HEK293 (cell line): Measurements from ENCODE around the gene ABAT.

Experiments
- CTCF ChIA-PET: fragments of 350-600 bp; formaldehyde crosslinking; extraction: SDS; loops from one replicate; lab custom pipeline; 2021; ENCODE audit warnings: antibody characterized with exemption; lab: Yijun Ruan, JAX
- POLR2A ChIA-PET: fragments of 300-600 bp; formaldehyde crosslinking; extraction: SDS; loops from one replicate; lab custom pipeline; 2020; ENCODE audit warnings: antibody characterized with exemption, inconsistent platforms; lab: Yijun Ruan, JAX
- H3K27ac ChIP-seq: fragments of 200-500 bp; sonication (Bioruptor generic); 2 replicates; pipeline ENCODE4 v1.5.1; 2014; ENCODE audit warnings: low read depth, low read length, control low read depth, inconsistent platforms; ENCODE audit errors: extremely low read depth
- H3K36me3 ChIP-seq, 2 experiments: fragments of 200-500 bp in 1 of 2; sonication (Bioruptor generic) in 1 of 2; 1 replicate in 1 of 2; 2 replicates in 1 of 2; pipeline ENCODE4 v1.5.1; 2014 to 2017; ENCODE audit warnings: inconsistent platforms in 2 of 2, low read length in 2 of 2; ENCODE audit not compliant: control insufficient read depth in 2 of 2, insufficient read depth in 1 of 2
- H3K4me1 ChIP-seq: fragments of 200-500 bp; sonication (Bioruptor generic); 2 replicates; pipeline ENCODE4 v1.5.1; 2014; ENCODE audit warnings: mild to moderate bottlenecking, low read length, inconsistent platforms; ENCODE audit not compliant: control insufficient read depth, insufficient read depth
- H3K4me3 ChIP-seq: 2 replicates; pipeline ENCODE4 v1.5.1; 2011; ENCODE audit warnings: low read depth, mild to moderate bottlenecking, control low read depth, low read length, moderate library complexity
- H3K9me3 ChIP-seq: fragments of 200-500 bp; sonication (Bioruptor generic); 2 replicates; pipeline ENCODE4 v1.5.1; 2014; ENCODE audit warnings: low read depth, low read length, inconsistent platforms; ENCODE audit not compliant: control insufficient read depth, insufficient read depth
- EGR2 ChIP-seq: fragments of 450-650 bp; formaldehyde crosslinking; IDR thresholded peaks from 2 replicates; pipeline ENCODE4 v1.5.1; 2016; ENCODE audit warnings: low read depth, missing biosample characterization, missing genetic modification characterization
- GFI1B ChIP-seq: fragments of 450-650 bp; formaldehyde crosslinking; IDR thresholded peaks from 2 replicates; pipeline ENCODE4 v1.5.1; 2016; ENCODE audit warnings: missing biosample characterization, missing genetic modification characterization
- GLI4 ChIP-seq: fragments of 450-650 bp; formaldehyde crosslinking; IDR thresholded peaks from 2 replicates; pipeline ENCODE4 v1.5.1; 2016; ENCODE audit warnings: missing biosample characterization, missing genetic modification characterization
- KLF9 ChIP-seq: fragments of 450-650 bp; formaldehyde crosslinking; IDR thresholded peaks from 2 replicates; pipeline ENCODE4 v1.5.1; 2016; ENCODE audit warnings: missing biosample characterization, missing genetic modification characterization, low read depth
- MYNN ChIP-seq: fragments of 450-650 bp; formaldehyde crosslinking; IDR thresholded peaks from 2 replicates; pipeline ENCODE4 v1.5.1; 2016; ENCODE audit warnings: missing biosample characterization, missing genetic modification characterization, borderline replicate concordance
- OSR2 ChIP-seq: fragments of 450-650 bp; formaldehyde crosslinking; IDR thresholded peaks from 2 replicates; pipeline ENCODE4 v1.5.1; 2016; ENCODE audit warnings: missing biosample characterization, missing genetic modification characterization
- OVOL3 ChIP-seq: fragments of 450-650 bp; formaldehyde crosslinking; IDR thresholded peaks from 2 replicates; pipeline ENCODE4 v1.5.1; 2016; ENCODE audit warnings: missing biosample characterization, missing genetic modification characterization
- ZBTB8A ChIP-seq: fragments of 450-650 bp; formaldehyde crosslinking; IDR thresholded peaks from 2 replicates; pipeline ENCODE4 v1.5.1; 2016; ENCODE audit warnings: missing biosample characterization, missing genetic modification characterization
- ZNF10 ChIP-seq: fragments of 450-650 bp; formaldehyde crosslinking; IDR thresholded peaks from 2 replicates; pipeline ENCODE4 v1.5.1; 2017; ENCODE audit warnings: missing biosample characterization, missing genetic modification characterization
- ZNF140 ChIP-seq: fragments of 450-650 bp; formaldehyde crosslinking; IDR thresholded peaks from 2 replicates; pipeline ENCODE4 v1.5.1; 2016; ENCODE audit warnings: missing biosample characterization, missing genetic modification characterization
- ZNF184 ChIP-seq: fragments of 450-650 bp; IDR thresholded peaks from 2 replicates; pipeline ENCODE4 v1.5.1; 2018; ENCODE audit warnings: missing biosample characterization, mild to moderate bottlenecking, missing genetic modification characterization
- ZNF311 ChIP-seq: fragments of 450-650 bp; formaldehyde crosslinking; IDR thresholded peaks from 2 replicates; pipeline ENCODE4 v1.5.1; 2017; ENCODE audit warnings: missing biosample characterization, missing genetic modification characterization, borderline replicate concordance
- ZNF350 ChIP-seq: fragments of 450-650 bp; formaldehyde crosslinking; IDR thresholded peaks from 2 replicates; pipeline ENCODE4 v1.5.0; 2017; ENCODE audit warnings: missing biosample characterization, mild to moderate bottlenecking, missing genetic modification characterization
- ZNF354C ChIP-seq: fragments of 450-650 bp; formaldehyde crosslinking; IDR thresholded peaks from 2 replicates; pipeline ENCODE4 v1.5.1; 2016; ENCODE audit warnings: missing biosample characterization, missing genetic modification characterization, low read depth, borderline replicate concordance
- ZNF391 ChIP-seq: fragments of 450-650 bp; formaldehyde crosslinking; IDR thresholded peaks from 2 replicates; pipeline ENCODE4 v1.5.1; 2016; ENCODE audit warnings: low read depth, missing biosample characterization, missing genetic modification characterization, borderline replicate concordance
- ZNF394 ChIP-seq: fragments of 450-650 bp; formaldehyde crosslinking; IDR thresholded peaks from 2 replicates; pipeline ENCODE4 v1.5.1; 2016; ENCODE audit warnings: missing biosample characterization, missing genetic modification characterization, mild to moderate bottlenecking, moderate library complexity, borderline replicate concordance
- ZNF514 ChIP-seq: fragments of 450-650 bp; formaldehyde crosslinking; IDR thresholded peaks from 2 replicates; pipeline ENCODE4 v1.5.1; 2016; ENCODE audit warnings: missing biosample characterization, missing genetic modification characterization
- ZNF600 ChIP-seq: fragments of 450-650 bp; formaldehyde crosslinking; IDR thresholded peaks from 2 replicates; pipeline ENCODE4 v1.5.1; 2016; ENCODE audit warnings: missing biosample characterization, missing genetic modification characterization
- ZNF610 ChIP-seq: fragments of 450-650 bp; formaldehyde crosslinking; IDR thresholded peaks from 2 replicates; pipeline ENCODE4 v1.5.1; 2016; ENCODE audit warnings: missing biosample characterization, missing genetic modification characterization, borderline replicate concordance
- ZNF660 ChIP-seq: fragments of 450-650 bp; IDR thresholded peaks from 2 replicates; pipeline ENCODE4 v1.5.1; 2018; ENCODE audit warnings: missing biosample characterization, mild to moderate bottlenecking, missing genetic modification characterization
- ZNF777 ChIP-seq: fragments of 450-650 bp; formaldehyde crosslinking; IDR thresholded peaks from 2 replicates; pipeline ENCODE4 v1.5.1; 2017; ENCODE audit warnings: missing biosample characterization, missing genetic modification characterization, borderline replicate concordance
- ZNF785 ChIP-seq: fragments of 450-650 bp; formaldehyde crosslinking; IDR thresholded peaks from 2 replicates; pipeline ENCODE4 v1.5.1; 2016; ENCODE audit warnings: missing biosample characterization, missing genetic modification characterization
- ZSCAN30 ChIP-seq: fragments of 450-650 bp; IDR thresholded peaks from 2 replicates; pipeline ENCODE4 v1.5.1; 2018; ENCODE audit warnings: missing biosample characterization, mild to moderate bottlenecking, missing genetic modification characterization, moderate library complexity
- ZXDB ChIP-seq: fragments of 450-650 bp; formaldehyde crosslinking; IDR thresholded peaks from 2 replicates; pipeline ENCODE4 v1.5.1; 2016; ENCODE audit warnings: missing biosample characterization, missing genetic modification characterization
- TF ChIP-seq, protein P1 (sequence below): fragments of 450-650 bp; formaldehyde crosslinking; optimal IDR thresholded peaks from 2 replicates; pipeline ENCODE3; 2016; ENCODE audit warnings: missing biosample characterization, mild to moderate bottlenecking, missing genetic modification characterization
- TF ChIP-seq, protein P2 (sequence below): fragments of 450-650 bp; formaldehyde crosslinking; IDR thresholded peaks from 2 replicates; pipeline ENCODE4 v1.5.1; 2016; ENCODE audit warnings: missing biosample characterization, missing genetic modification characterization
- TF ChIP-seq, protein P3 (sequence below): fragments of 450-650 bp; formaldehyde crosslinking; IDR thresholded peaks from 2 replicates; pipeline ENCODE4 v1.5.1; 2016; ENCODE audit warnings: missing biosample characterization, missing genetic modification characterization

Gene ABAT

DNA sequence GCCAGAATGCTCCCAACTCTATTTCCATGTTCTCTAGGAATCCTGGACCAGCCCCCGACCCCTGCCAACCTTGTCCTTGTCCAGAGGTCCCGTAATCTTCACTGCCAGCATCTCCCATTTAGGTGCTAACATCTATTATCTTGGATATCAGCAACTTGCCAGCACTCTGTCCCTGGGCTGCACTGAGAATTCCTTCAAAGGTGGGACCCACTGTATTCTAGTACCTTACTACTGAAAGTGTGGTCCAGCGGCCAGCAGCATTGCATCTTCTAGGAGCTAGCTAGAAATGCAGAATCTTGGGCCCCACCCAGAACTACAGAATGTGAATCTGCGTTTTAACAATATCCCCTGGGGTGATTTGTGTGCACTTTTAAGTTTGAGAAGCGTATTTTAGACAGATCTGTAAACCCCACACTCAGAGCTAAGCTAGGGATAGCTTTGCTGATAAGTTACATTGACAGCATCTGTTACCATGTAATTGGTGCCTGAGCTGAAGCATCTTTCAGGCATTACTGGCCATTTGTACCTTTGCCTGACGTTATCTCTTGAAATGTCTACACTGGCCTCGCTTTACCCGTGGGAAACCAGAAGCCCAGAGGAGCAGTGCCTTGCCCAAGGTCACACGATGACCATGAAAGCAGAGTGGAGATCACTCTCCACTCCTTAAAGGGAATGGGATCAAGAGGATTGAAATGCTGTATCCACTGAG lies 8.3 kb downstream of the ABAT start (continued):
- no peak for TF ChIP-seq ZNF140 (tag by site-specific recombination)

DNA sequence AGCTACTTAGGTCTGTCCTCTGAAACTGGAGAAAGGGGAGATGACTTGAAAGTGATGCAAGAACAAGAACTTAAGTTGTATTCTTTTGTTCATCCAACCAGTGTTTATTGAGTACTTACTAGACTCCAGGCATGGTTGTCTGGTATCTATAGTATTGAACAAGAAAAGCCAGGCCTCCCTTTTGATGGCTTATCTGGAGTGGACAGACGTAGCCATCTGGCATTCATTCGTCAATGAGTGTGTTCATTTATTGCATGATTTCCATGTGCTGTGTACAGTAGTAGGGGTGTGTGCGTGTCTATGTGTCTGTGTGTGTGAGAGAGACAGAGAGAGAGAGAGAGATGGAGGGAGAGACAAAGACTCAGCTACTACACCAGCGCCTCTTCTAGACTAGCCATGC lies 9.2 kb downstream of the ABAT start:
- Histone ChIP-seq H3K4me1 (no peaks in the 10 kb centered on the region), H3K4me3 (no peak overlapping the region), H3K36me3 (no peaks in the 10 kb centered on the region), H3K9me3 (no peaks in the 10 kb centered on the region)
- POLR2A ChIA-PET = no interaction called here
- TF ChIP-seq ZSCAN30 (tag by site-specific recombination) = no peak
- TF ChIP-seq ZNF354C (tag by site-specific recombination) = no peak
- no peak for TF ChIP-seq MYNN
- TF ChIP-seq OVOL3 = no peak
- TF ChIP-seq, protein P1, sequence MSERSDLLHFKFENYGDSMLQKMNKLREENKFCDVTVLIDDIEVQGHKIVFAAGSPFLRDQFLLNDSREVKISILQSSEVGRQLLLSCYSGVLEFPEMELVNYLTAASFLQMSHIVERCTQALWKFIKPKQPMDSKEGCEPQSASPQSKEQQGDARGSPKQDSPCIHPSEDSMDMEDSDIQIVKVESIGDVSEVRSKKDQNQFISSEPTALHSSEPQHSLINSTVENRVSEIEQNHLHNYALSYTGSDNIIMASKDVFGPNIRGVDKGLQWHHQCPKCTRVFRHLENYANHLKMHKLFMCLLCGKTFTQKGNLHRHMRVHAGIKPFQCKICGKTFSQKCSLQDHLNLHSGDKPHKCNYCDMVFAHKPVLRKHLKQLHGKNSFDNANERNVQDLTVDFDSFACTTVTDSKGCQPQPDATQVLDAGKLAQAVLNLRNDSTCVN (tag by site-specific recombination) = no peak
- no peak for TF ChIP-seq ZNF785 (tag by site-specific recombination)
- TF ChIP-seq, protein P2, sequence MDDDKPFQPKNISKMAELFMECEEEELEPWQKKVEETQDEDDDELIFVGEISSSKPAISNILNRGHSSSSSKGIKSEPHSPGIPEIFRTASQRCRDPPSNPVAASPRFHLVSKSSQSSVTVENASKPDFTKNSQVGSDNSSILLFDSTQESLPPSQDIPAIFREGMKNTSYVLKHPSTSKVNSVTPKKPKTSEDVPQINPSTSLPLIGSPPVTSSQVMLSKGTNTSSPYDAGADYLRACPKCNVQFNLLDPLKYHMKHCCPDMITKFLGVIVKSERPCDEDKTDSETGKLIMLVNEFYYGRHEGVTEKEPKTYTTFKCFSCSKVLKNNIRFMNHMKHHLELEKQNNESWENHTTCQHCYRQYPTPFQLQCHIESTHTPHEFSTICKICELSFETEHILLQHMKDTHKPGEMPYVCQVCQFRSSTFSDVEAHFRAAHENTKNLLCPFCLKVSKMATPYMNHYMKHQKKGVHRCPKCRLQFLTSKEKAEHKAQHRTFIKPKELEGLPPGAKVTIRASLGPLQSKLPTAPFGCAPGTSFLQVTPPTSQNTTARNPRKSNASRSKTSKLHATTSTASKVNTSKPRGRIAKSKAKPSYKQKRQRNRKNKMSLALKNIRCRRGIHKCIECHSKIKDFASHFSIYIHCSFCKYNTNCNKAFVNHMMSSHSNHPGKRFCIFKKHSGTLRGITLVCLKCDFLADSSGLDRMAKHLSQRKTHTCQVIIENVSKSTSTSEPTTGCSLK (tag by site-specific recombination) = no peak
- TF ChIP-seq ZNF391 (tag by site-specific recombination) = no peak
- no peak for TF ChIP-seq KLF9 (tag by site-specific recombination)
- no peak for TF ChIP-seq ZNF10 (tag by site-specific recombination)
- TF ChIP-seq OSR2 (tag by site-specific recombination) = no peak
- TF ChIP-seq, protein P3, sequence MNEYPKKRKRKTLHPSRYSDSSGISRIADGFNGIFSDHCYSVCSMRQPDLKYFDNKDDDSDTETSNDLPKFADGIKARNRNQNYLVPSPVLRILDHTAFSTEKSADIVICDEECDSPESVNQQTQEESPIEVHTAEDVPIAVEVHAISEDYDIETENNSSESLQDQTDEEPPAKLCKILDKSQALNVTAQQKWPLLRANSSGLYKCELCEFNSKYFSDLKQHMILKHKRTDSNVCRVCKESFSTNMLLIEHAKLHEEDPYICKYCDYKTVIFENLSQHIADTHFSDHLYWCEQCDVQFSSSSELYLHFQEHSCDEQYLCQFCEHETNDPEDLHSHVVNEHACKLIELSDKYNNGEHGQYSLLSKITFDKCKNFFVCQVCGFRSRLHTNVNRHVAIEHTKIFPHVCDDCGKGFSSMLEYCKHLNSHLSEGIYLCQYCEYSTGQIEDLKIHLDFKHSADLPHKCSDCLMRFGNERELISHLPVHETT (tag by site-specific recombination) = no peak
- no peak for TF ChIP-seq ZXDB
- TF ChIP-seq ZNF311 (tag by site-specific recombination) = no peak
- no peak for TF ChIP-seq ZNF350 (tag by site-specific recombination)
- TF ChIP-seq, all 188 proteins: peak for 0
- no peak overlapping the region for H3K27ac ChIP-seq
- CTCF ChIA-PET = no interaction called here

DNA sequence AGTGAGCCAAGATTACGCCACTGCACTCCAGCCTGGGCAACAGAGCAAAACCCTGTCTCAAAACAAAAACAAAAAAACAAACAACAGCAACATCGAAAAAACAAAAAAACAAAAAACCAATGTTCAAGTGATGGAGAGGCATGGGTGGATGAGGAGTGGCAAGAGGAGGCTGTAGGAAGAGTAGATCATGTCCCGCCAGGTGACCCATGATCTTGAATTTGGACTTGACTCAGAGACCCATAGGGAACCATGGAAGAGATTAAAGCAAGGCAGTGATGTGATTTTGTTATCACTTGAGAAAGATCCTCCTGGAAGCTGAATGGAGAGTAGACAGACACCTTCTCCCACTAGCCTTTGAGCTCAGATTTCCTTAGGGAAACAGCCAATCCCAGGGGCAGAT lies 11.2 kb downstream of the ABAT start:
- Histone ChIP-seq H3K36me3 (peaks cover 0 to 3% of the 10 kb centered on the region in 2 experiments; a peak in 1 of 3 replicates), H3K9me3 (no peaks in the 10 kb centered on the region), H3K4me1 (no peaks in the 10 kb centered on the region), H3K27ac (no peak overlapping the region), H3K4me3 (no peak overlapping the region)
- CTCF ChIA-PET = interaction anchor here (0.6 to 0.8 kb wide), 3 partner anchors 9 to 143 kb away, joined by 3 to 4 read pairs (median 3); no protein-coding TSS in a partner anchor
- no peak for TF ChIP-seq ZNF610 (tag by site-specific recombination)
- TF ChIP-seq ZNF777 (tag by site-specific recombination) = no peak
- TF ChIP-seq ZBTB8A (tag by site-specific recombination) = no peak
- no peak for TF ChIP-seq ZNF600 (tag by site-specific recombination)
- TF ChIP-seq ZNF184 (tag by site-specific recombination) = no peak
- TF ChIP-seq GLI4 = no peak
- no peak for TF ChIP-seq GFI1B
- no peak for TF ChIP-seq ZNF514 (tag by site-specific recombination)
- no peak for TF ChIP-seq ZNF660 (tag by site-specific recombination)
- no peak for TF ChIP-seq ZNF394 (tag by site-specific recombination)
- TF ChIP-seq EGR2 (tag by site-specific recombination) = no peak
- POLR2A ChIA-PET = no interaction called here
